ENCODE data around the gene C19orf53.

Gene C19orf53

GRCh38 chr19:13744174-13744573, 30.1 kb upstream of the C19orf53 start:
- H3K9ac ChIP-seq (ENCODE audit: low read depth, low read length), result no peak overlapping the region
- no peaks in the 10 kb centered on the region for H4K20me1 ChIP-seq (ENCODE audit: insufficient read depth, low read length)
- no peak for DNase-seq
- H2AFZ ChIP-seq (ENCODE audit: low read depth, low read length), result no peak overlapping the region
- TF ChIP-seq EZH2 (IDR thresholded peaks at IDR 0.05; ENCODE audit: borderline replicate concordance, low read depth, low read length, severe bottlenecking), result no peak
- no peak for TF ChIP-seq CTCF (IDR thresholded peaks at IDR 0.05; ENCODE audit: borderline replicate concordance, extremely low read depth, low read length, poor library complexity, severe bottlenecking)
- no peak overlapping the region for H3K27ac ChIP-seq (ENCODE audit: low read length)
- H3K36me3 ChIP-seq (ENCODE audit: insufficient read depth, low read length), result no peaks in the 10 kb centered on the region
- no peak overlapping the region for H3K4me2 ChIP-seq (ENCODE audit: insufficient read depth, low read length)
- ATAC-seq (ENCODE audit: insufficient read depth, low read depth), result no peak
- H3K27me3 ChIP-seq (ENCODE audit: insufficient read depth, low read length, poor library complexity), result no peaks in the 10 kb centered on the region
- H3K4me3 ChIP-seq (ENCODE audit: low read depth in 1 of 2, low read length in 2 of 2), result no peak overlapping the region
- H3K9me3 ChIP-seq (ENCODE audit: insufficient read depth, low read length, severe bottlenecking), result no peaks in the 10 kb centered on the region
- H3K79me2 ChIP-seq (ENCODE audit: insufficient read depth, low read length), result peaks cover 18% of the 10 kb centered on the region
- peaks cover 24% of the 10 kb centered on the region for H3K4me1 ChIP-seq (ENCODE audit: insufficient read depth, low read length)

GRCh38 chr19:13747098-13747453, 27.2 kb upstream of the C19orf53 start:
- TF ChIP-seq EZH2 (IDR thresholded peaks at IDR 0.05; ENCODE audit: borderline replicate concordance, low read depth, low read length, severe bottlenecking) (no peak), CTCF (IDR thresholded peaks at IDR 0.05; ENCODE audit: borderline replicate concordance, extremely low read depth, low read length, poor library complexity, severe bottlenecking) (no peak)
- DNase-seq, result no peak
- peaks cover 35% of the 10 kb centered on the region for H3K4me1 ChIP-seq (ENCODE audit: insufficient read depth, low read length)
- peak overlapping the region; percentile 42 for H3K9ac ChIP-seq (ENCODE audit: low read depth, low read length)
- peak overlapping the region; percentile 95 for H3K4me2 ChIP-seq (ENCODE audit: insufficient read depth, low read length)
- no peak for ATAC-seq (ENCODE audit: insufficient read depth, low read depth)
- no peaks in the 10 kb centered on the region for H3K9me3 ChIP-seq (ENCODE audit: insufficient read depth, low read length, severe bottlenecking)
- H3K27me3 ChIP-seq (ENCODE audit: insufficient read depth, low read length, poor library complexity), result no peaks in the 10 kb centered on the region
- H3K79me2 ChIP-seq (ENCODE audit: insufficient read depth, low read length), result peaks cover 39% of the 10 kb centered on the region
- H3K27ac ChIP-seq (ENCODE audit: low read length), result peak overlapping the region; percentile 55
- peaks cover 14% of the 10 kb centered on the region for H3K36me3 ChIP-seq (ENCODE audit: insufficient read depth, low read length)
- peak overlapping the region; percentile 76 for H2AFZ ChIP-seq (ENCODE audit: low read depth, low read length)
- H4K20me1 ChIP-seq (ENCODE audit: insufficient read depth, low read length), result peaks cover 7% of the 10 kb centered on the region; the same call in 1 of the 2 replicates
- peak overlapping the region; percentile 85 to 94 for H3K4me3 ChIP-seq (ENCODE audit: low read depth in 1 of 2, low read length in 2 of 2)

- Histone ChIP-seq H2AFZ (ENCODE audit: low read depth, low read length) (peak overlapping the region; percentile 81), H3K4me2 (ENCODE audit: insufficient read depth, low read length) (peak overlapping the region; percentile 95), H3K9ac (ENCODE audit: low read depth, low read length) (peak overlapping the region; percentile 84), H4K20me1 (ENCODE audit: insufficient read depth, low read length) (peaks cover 7% of the 10 kb centered on the region; the same call in 1 of the 2 replicates), H3K27me3 (ENCODE audit: insufficient read depth, low read length, poor library complexity) (no peaks in the 10 kb centered on the region), H3K36me3 (ENCODE audit: insufficient read depth, low read length) (peaks cover 22% of the 10 kb centered on the region), H3K9me3 (ENCODE audit: insufficient read depth, low read length, severe bottlenecking) (no peaks in the 10 kb centered on the region), H3K4me3 (ENCODE audit: low read depth in 1 of 2, low read length in 2 of 2) (peak overlapping the region; percentile 85 to 94), H3K4me1 (ENCODE audit: insufficient read depth, low read length) (peaks cover 35% of the 10 kb centered on the region), H3K27ac (ENCODE audit: low read length) (peak overlapping the region; percentile 79), H3K79me2 (ENCODE audit: insufficient read depth, low read length) (peaks cover 39% of the 10 kb centered on the region)
- DNase-seq (no peak), ATAC-seq (ENCODE audit: insufficient read depth, low read depth) (no peak)
- TF ChIP-seq EZH2 (IDR thresholded peaks at IDR 0.05; ENCODE audit: borderline replicate concordance, low read depth, low read length, severe bottlenecking) (no peak), CTCF (IDR thresholded peaks at IDR 0.05; ENCODE audit: borderline replicate concordance, extremely low read depth, low read length, poor library complexity, severe bottlenecking) (no peak)
Observed at GRCh38 chr19:13748169-13748828, 26.0 kb upstream of the C19orf53 start.

All from DND-41 (cell line).